PFSK-1 (cell line): ENCODE measurements around the gene GNAI1.

Experiments used
- FOXP2 ChIP-seq: optimal IDR thresholded peaks from 2 replicates; pipeline ENCODE3; 2011; ENCODE audit warnings: borderline replicate concordance, control low read depth, inconsistent platforms; ENCODE audit not compliant: insufficient read depth; ENCODE audit errors: extremely low read length, extremely low read depth
- POLR2AphosphoS5 ChIP-seq: IDR thresholded peaks from 2 replicates; pipeline ENCODE4 v1.6.1; 2012; ENCODE audit warnings: low read depth, mild to moderate bottlenecking, control low read depth, low read length, moderate library complexity
- REST ChIP-seq, 2 experiments: IDR thresholded peaks; 2 replicates each; pipeline versions ENCODE4 v1.6.1 to v1.8.0; 2011 to 2012; ENCODE audit warnings: low read depth in 2 of 2, low read length in 2 of 2, control low read depth in 1 of 2, inconsistent platforms in 1 of 2, mild to moderate bottlenecking in 1 of 2, moderate library complexity in 1 of 2; ENCODE audit not compliant: insufficient read depth in 1 of 2
- SIN3A ChIP-seq: IDR thresholded peaks from 2 replicates; pipeline ENCODE4 v1.6.1; 2012; ENCODE audit warnings: mild to moderate bottlenecking, low read length, moderate library complexity, borderline replicate concordance; ENCODE audit not compliant: insufficient read depth
- TAF1 ChIP-seq: IDR thresholded peaks from 2 replicates; pipeline ENCODE4 v1.6.1; 2012; ENCODE audit warnings: low read length, control low read depth, borderline replicate concordance; ENCODE audit not compliant: insufficient read depth

- TF ChIP-seq POLR2AphosphoS5 (no peak), TAF1 (no peak), REST (IDR thresholded peaks at IDR 0.05; ENCODE audit: insufficient read depth in 1 of 2, low read depth in 2 of 2, low read length in 2 of 2) (no peak), SIN3A (no peak), FOXP2 (no peak)
These were observed 20.7 kb downstream of the GNAI1 start for GRCh38 chr7:80155374-80155773.
